GM12865 (cell line): ENCODE measurements around the gene IFNA14.

Source experiments
- DNase-seq: peaks from one replicate; pipeline ENCODE4 v3.0.0; 2010; ENCODE audit warnings: low read depth
- H3K4me3 ChIP-seq: 2 replicates; pipeline ENCODE4 v1.5.1; 2011; ENCODE audit warnings: mild to moderate bottlenecking, low read depth, low read length, control low read depth
- TF ChIP-seq, protein P1 (sequence below): IDR thresholded peaks from 2 replicates; pipeline ENCODE4 v1.5.1; 2011; ENCODE audit warnings: low read length, control low read depth, low read depth, inconsistent platforms; ENCODE audit not compliant: insufficient read depth; ENCODE audit errors: missing control alignments

IFNA14 gene

DNA sequence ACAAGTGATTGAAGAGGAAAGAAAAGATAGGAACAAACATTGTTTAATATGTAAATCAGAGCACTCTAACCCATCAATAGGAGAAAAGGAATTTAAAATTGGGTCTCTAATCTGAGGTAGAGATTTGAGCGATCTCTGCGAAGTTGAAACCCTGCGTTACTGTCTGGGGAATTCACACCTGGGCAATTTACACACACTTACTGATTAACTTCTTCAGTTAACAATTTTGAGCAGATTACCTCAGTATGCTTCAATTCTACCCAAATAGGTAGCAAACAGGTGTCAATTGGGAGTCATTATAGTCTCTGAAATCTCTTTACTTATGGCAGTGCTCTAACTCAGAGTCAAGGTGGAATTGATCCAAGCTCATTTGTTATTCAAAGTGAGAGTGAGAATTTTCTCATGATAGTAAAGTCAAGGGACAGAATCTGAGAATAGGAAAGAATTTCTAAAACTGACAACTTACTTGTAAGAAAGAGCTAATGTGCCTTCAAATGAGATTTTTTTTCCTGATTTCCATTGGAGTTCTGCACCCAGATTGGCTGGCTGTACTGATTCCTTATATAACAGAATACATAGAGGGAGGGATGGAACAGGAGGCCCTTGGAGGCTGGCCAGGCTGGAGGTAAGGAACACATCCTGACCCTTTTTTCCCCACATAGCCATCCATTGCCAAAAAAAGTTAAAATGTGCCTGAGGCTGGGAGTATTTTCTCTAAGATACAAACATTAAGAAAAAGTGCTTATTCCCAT, 27.1 kb upstream of the IFNA14 start:
- H3K4me3 ChIP-seq, result no peak overlapping the region
- DNase-seq, result no peak

DNA sequence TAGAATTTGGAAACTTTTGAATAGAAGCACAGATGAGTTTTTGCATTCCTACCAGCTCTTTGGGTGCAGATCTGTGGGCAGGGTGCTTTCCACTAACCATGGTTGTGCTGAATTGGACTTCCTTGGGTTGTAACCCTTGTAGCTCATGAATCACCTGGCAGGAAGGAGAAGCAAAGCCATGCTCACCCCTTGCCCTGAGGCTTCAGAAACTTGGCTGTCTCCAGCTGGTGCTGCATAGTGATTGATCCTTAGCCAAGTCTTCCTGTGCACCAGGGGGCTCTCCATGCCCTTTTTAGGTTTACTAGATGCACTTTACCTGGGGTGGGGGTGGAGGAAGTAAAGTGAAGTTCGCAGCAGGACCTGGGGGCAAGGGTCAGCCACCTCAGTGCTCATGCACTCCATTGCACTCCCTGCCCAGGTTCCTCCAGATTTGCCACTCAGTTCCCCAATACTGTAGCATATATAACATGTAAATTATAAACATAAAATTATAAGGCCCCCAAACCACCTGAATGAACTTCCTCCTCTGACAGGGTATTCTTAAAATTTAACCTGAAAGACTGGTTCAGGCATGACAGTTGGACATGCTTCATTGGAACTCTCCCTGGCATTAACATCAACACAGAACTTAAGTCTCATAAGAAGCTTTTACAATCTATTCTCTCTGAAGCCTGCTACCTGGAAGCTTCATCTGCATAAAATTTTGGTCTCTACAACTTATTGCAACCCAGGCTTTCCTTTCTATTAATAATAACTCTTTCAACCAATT, 25.8 kb upstream of the IFNA14 start:
- peak; percentile 21 for DNase-seq

More for the DNA sequence above, 27.1 kb upstream of the IFNA14 start:
- TF ChIP-seq, protein P1, sequence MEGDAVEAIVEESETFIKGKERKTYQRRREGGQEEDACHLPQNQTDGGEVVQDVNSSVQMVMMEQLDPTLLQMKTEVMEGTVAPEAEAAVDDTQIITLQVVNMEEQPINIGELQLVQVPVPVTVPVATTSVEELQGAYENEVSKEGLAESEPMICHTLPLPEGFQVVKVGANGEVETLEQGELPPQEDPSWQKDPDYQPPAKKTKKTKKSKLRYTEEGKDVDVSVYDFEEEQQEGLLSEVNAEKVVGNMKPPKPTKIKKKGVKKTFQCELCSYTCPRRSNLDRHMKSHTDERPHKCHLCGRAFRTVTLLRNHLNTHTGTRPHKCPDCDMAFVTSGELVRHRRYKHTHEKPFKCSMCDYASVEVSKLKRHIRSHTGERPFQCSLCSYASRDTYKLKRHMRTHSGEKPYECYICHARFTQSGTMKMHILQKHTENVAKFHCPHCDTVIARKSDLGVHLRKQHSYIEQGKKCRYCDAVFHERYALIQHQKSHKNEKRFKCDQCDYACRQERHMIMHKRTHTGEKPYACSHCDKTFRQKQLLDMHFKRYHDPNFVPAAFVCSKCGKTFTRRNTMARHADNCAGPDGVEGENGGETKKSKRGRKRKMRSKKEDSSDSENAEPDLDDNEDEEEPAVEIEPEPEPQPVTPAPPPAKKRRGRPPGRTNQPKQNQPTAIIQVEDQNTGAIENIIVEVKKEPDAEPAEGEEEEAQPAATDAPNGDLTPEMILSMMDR, result no peak

DNA sequence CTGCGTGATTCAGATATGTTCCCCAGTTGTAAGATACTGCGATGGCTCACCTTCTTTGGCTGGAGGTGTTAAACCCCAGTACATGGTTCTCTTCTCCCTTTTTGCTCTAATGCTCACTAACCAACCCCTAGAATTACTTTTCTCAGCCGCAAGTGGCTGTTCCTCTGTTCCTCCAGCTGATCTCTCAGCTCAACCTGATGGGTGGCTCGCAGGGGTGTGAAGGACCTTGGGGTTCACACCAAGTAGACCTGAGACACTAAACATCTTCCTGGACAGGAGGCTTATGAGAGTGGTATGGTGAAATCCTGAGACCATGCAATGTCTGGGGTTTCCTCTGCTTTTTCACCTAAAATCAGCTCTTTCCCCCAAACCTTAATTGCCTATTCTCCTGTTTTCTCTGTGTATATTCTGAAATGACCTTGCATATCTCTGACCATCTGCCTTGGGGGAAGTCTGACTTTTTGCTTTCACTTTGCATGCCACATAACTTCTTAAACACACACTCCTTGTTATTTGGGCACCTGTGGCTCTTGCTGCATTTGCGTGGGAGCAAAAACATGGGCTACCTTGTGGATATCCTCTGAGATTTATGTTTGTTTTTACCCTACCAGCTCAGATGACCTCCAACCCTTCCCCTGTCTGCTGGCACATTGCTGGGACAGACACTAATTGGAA, 15.9 kb upstream of the IFNA14 start:
- no peak for DNase-seq
- TF ChIP-seq, protein P1, result no peak
- no peak overlapping the region for H3K4me3 ChIP-seq

More for the DNA sequence above, 25.8 kb upstream of the IFNA14 start:
- H3K4me3 ChIP-seq, result no peak overlapping the region
- TF ChIP-seq, protein P1, result no peak

DNA sequence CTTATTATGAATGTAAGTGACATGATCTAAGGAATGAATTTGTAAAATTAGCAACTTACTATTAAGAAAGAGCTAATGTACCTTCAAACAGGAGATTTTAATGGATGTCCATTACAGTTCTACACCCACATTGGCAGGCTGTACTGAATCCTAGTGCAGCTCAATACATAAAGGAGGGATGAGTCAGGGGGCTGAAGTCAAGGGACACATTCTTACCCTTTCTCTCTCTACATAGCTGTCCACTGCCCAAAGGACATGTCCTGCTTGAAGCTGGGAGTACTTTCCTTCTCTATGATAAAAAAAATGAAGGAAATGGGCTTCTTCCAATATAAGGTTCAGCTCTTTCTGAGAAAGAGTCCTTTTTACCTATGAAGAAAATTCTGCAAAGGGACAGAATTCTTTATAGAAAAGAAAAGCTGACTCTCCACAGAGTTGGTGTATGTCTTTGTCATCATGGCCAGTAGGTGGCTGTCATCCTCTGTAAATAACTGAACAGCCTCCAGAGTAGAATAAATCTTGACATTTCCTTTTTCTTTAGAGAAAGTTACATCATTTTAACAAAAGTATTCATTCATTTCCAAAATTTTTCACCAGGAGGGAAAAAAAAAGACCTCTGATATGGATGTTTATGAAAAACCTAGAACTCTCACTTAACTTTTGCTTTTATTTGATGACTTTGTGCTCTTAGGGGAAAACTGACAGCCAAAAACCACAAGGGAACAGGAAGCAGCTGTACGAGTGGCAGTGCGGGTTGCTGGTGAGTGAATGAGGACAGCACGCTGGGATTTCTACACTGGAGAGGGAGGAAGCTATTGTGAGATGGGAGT, 13.1 kb upstream of the IFNA14 start:
- peak; percentile 40 for DNase-seq
- TF ChIP-seq, protein P1, result peak; percentile 57
- H3K4me3 ChIP-seq, result no peak overlapping the region

DNA sequence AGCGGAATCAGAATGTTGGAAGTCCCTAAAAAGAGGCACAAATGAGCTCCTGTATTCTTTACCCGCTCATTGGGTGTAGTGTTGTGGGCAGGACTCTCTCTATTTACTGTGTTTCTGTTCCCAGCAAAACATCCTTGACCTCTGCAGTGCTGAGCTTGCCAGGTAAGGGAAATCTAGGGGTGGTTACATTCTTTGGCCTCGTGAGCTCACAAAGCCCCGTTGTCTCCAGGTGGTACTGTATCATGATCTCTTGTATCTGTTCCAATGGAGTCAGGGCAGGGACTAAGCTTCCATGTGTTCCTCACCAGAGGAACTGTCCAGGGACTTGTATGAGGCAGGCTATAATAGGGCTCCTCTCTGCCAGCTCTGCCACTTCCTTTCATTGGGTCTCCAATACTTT, 11.8 kb upstream of the IFNA14 start:
- TF ChIP-seq, protein P1, result no peak
- no peak overlapping the region for H3K4me3 ChIP-seq
- DNase-seq, result no peak

DNA sequence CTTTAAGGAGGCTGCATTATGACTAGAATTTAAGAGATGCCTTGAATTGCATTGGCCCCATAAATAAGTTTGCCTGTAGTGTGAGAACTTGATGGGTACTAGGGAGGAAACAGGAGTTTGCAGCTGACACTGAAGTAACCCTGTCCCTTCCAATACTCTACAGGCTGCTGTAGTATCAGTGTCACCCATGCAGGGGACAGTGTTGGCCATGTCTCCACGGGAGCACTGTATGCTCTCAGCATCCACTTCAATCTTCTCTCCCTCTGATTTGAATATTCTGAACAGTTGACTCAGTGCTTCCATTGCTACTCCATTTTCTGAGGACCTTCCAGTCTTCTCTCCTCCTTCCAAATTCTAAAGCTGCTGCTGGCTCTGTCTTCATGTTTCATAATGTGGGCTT, 11.4 kb upstream of the IFNA14 start:
- TF ChIP-seq, protein P1, result no peak
- DNase-seq, result no peak
- no peak overlapping the region for H3K4me3 ChIP-seq
